ENCODE results near the gene SORL1.

SORL1 gene

DNA sequence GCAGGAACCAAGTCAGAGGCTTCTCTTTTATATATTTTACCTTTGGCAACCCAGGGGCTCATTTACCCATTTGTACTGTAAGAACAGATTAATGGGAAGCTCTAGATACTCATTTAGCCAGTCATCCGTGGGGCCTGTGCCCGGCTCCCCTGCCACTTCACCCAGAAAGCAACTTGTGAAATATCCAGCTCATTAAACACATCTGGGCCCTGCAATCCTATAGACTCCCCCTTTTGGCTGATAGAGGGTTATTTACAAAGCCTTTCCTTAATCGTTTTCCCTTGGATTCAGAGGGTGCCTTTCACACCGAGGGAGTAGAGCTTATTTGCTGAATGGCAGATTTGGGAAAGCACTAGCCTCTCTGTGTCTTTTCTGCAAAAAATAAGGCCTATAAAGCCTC, 119.4 kb downstream of the SORL1 start:
- Histone ChIP-seq H3K27me3 (no peaks in the 10 kb centered on the region), H3K4me3 (no peak overlapping the region), H3K9me3 (no peaks in the 10 kb centered on the region), H3K27ac (no peak overlapping the region), H3K36me3 (peaks cover 0 to 55% (median 10%) of the 10 kb centered on the region in 3 donors), H3K4me1 (peaks cover 0 to 4% (median 2%) of the 10 kb centered on the region in 4 donors)
- intact Hi-C loops (cut with DNase I; ENCODE audit: low total_unique reads) = no loop called here
- TF ChIP-seq CTCF (IDR thresholded peaks at IDR 0.05) = no peak
- no peak for DNase-seq

DNA sequence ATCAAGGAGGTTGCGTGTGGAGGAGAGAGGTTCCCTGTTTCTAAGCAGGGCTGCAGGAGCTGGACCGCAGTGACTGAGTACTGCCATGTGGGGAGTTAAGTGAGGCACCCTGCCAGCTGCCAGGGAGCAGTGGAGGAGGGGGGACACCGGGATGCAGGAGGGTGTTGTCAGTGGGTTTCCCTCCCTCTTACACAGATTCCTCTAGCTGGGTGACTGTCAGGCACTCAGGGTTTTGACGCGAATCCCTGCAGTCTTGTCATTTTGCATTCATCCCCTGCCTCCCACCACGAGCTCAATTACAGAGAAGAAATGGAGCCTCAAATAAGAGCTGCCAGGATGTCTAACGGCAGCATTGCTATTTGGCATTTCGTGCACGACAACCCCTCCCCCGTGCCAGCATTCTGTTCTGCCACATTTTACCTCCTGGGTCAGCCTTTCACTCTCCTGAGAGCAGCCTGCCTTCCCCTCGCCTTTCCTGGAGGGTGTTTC, 120.5 kb downstream of the SORL1 start:
- no peak for DNase-seq
- intact Hi-C loops (cut with DNase I; ENCODE audit: low total_unique reads) = no loop called here
- H3K4me3 ChIP-seq = no peak overlapping the region
- H3K36me3 ChIP-seq = peaks cover 5 to 60% (median 12%) of the 10 kb centered on the region in 3 donors
- H3K4me1 ChIP-seq = no peaks in the 10 kb centered on the region
- no peaks in the 10 kb centered on the region for H3K27me3 ChIP-seq
- no peak overlapping the region for H3K27ac ChIP-seq
- TF ChIP-seq CTCF (IDR thresholded peaks at IDR 0.05) = no peak
- H3K9me3 ChIP-seq = no peaks in the 10 kb centered on the region

DNA sequence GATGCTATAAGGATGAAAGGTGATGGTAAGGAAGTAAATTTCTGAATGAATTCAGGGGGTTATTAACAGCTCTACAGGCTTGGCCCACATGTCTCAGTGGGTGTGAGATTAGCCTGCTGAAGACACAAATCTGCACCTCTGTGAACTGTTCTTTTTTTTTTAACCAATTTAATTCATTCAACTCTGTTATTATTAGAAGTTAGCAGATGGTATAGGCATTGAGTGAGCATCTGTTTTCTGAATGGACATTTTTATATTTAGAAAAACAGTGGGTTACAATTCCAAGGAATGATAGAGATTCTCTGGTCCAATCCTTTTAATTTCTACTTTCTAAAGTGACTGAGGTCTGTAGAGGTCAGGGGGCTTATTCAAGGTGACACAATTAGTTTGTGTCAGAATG, 122.7 kb downstream of the SORL1 start:
- Histone ChIP-seq H3K36me3 (peaks cover 5 to 77% (median 25%) of the 10 kb centered on the region in 3 donors), H3K9me3 (no peaks in the 10 kb centered on the region), H3K4me1 (no peaks in the 10 kb centered on the region), H3K27ac (no peak overlapping the region), H3K4me3 (no peak overlapping the region), H3K27me3 (no peaks in the 10 kb centered on the region)
- no peak for TF ChIP-seq CTCF (IDR thresholded peaks at IDR 0.05)
- no peak for DNase-seq
- intact Hi-C loops (cut with DNase I; ENCODE audit: low total_unique reads) = no loop called here

DNA sequence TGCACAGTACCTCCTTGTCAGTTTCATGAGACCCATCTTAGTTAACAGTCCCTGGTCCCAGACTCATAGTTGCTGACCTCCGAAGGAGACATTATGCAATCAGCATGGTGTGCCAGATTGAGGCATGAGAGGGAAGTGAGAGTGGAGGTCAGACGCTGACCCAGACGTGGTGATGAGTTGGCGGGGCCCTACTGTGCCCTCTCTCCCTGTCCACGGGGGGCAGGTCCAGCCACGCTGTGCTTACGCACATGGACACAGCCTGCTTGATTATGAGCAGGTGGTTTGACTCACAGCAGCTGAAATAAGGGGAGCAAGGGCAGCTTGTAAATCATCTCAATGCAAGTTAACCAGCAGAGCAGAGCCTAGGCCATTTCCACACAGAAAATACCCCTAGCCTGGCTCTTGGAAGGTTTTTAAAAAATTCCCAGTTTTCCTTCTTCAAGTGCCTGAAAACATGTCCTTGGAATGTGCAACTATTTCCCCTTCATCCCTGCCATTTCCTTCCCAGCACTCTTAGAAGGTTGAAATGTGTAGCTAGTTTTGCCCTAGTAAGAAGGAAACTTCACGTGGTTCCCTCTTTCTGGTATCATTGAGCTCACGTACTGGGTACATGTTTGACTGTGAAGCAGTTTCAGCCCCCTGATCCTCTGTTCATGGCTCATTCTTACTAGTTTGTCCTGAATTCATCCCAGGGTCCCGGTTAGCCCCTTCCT, 123.3 kb downstream of the SORL1 start:
- intact Hi-C loops (cut with DNase I; ENCODE audit: low total_unique reads) = no loop called here
- no peaks in the 10 kb centered on the region for H3K9me3 ChIP-seq
- no peaks in the 10 kb centered on the region for H3K27me3 ChIP-seq
- H3K36me3 ChIP-seq = peaks cover 5 to 81% (median 31%) of the 10 kb centered on the region in 3 donors
- no peak overlapping the region for H3K4me3 ChIP-seq
- H3K4me1 ChIP-seq = no peaks in the 10 kb centered on the region
- H3K27ac ChIP-seq = peak overlapping the region in 1 of 2 donors; percentile 1
- no peak for TF ChIP-seq CTCF (IDR thresholded peaks at IDR 0.05)
- DNase-seq = peak; percentile 73 to 82

- Histone ChIP-seq H3K27ac (peak overlapping the region in 1 of 2 donors; percentile 1), H3K4me3 (no peak overlapping the region), H3K36me3 (peaks cover 5 to 85% (median 33%) of the 10 kb centered on the region in 3 donors), H3K27me3 (no peaks in the 10 kb centered on the region), H3K4me1 (no peaks in the 10 kb centered on the region), H3K9me3 (no peaks in the 10 kb centered on the region)
- no peak for TF ChIP-seq CTCF (IDR thresholded peaks at IDR 0.05)
- intact Hi-C loops (cut with DNase I; ENCODE audit: low total_unique reads) = no loop called here
- DNase-seq = no peak
These were observed 123.8 kb downstream of the SORL1 start for GRCh38 chr11:121575963-121576290.
